Activated CD4-positive, alpha-beta T cell treated with anti-CD3 and anti-CD28 coated beads, Interleukin-2, amount 10 ng/mL, durations not matched to agents 7 days and 5 days (primary cell): ENCODE results near the gene CLBA1. TPM values are rescaled to one million over a fixed set of nuclear protein-coding genes. Genes with fewer than 3 reads are reported as not detected.
"Not testable (repeated sequence)": the region's sequence is repeated elsewhere in the genome, so short reads cannot be mapped to it uniquely, and the experiment has no call there.

Source experiments
- CTCF ChIA-PET: fragments of 350-600 bp; sonication (Branson Sonifier 250); formaldehyde crosslinking; loops from one replicate; lab custom pipeline; 2021; ENCODE audit warnings: antibody characterized with exemption; lab: Charles Lee
- POLR2A ChIA-PET: fragments of 350-600 bp; sonication (Branson Sonifier 250); formaldehyde crosslinking; loops from one replicate; lab custom pipeline; 2021; ENCODE audit warnings: antibody characterized with exemption; lab: Charles Lee
- DNase-seq: peaks from one replicate; pipeline ENCODE4 v3.0.0-alpha.2; 2020
- H3K27ac Mint-ChIP-seq: one replicate; pipeline ENCODE4 v1.8.0; 2021; ENCODE audit warnings: mild to moderate bottlenecking, moderate library complexity, mixed read lengths
- H3K27me3 Mint-ChIP-seq: one replicate; pipeline ENCODE4 v1.8.0; 2021; ENCODE audit warnings: mixed read lengths
- H3K36me3 Mint-ChIP-seq: one replicate; pipeline ENCODE4 v1.8.0; 2021; ENCODE audit warnings: low read depth, mixed read lengths
- H3K4me1 Mint-ChIP-seq: one replicate; pipeline ENCODE4 v1.8.0; 2021; ENCODE audit warnings: mixed read lengths
- H3K4me3 Mint-ChIP-seq: one replicate; pipeline ENCODE4 v1.8.0; 2021; ENCODE audit warnings: mild to moderate bottlenecking, moderate library complexity, mixed read lengths
- H3K9me3 Mint-ChIP-seq: one replicate; pipeline ENCODE4 v1.8.0; 2021; ENCODE audit warnings: mixed read lengths
- total RNA-seq, 2 experiments: library from RNA; stranded (reverse); gene quantifications; one replicate each; pipeline ENCODE4 v1.2.3, GENCODE V29; 2021

The CLBA1 gene
- total RNA-seq, 2 experiments from 2014 or later = 0.60 to 0.77 TPM

DNA sequence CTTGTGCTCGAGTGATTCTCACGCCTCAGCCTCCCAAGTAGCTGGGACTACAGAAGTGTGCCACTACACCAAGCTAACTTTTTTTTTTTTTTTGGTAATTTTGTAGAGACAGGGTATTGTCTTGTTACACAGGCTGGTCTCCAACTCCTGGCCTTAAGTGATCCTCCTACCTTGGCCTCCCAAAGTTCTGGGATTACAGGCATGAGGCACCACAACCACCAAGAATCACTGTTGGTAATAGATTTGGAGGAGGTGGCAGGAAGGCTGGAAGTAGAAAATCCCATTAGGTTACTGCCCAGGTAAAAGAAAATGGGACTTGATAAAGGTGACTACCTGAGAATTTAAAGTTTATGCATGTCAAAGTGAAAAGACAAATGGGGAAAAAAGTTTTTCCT, 36.7 kb downstream of the CLBA1 start:
- ChIA-PET POLR2A (no interaction called here), CTCF (no interaction called here)
- H3K27me3 Mint-ChIP-seq = no peaks in the 10 kb centered on the region
- DNase-seq = no peak
- no peaks in the 10 kb centered on the region for H3K9me3 Mint-ChIP-seq
- peaks cover 25% of the 10 kb centered on the region for H3K36me3 Mint-ChIP-seq
- peak overlapping the region; percentile 84 for H3K4me3 Mint-ChIP-seq
- peaks cover 66% of the 10 kb centered on the region for H3K4me1 Mint-ChIP-seq
- H3K27ac Mint-ChIP-seq = peak overlapping the region; percentile 91

DNA sequence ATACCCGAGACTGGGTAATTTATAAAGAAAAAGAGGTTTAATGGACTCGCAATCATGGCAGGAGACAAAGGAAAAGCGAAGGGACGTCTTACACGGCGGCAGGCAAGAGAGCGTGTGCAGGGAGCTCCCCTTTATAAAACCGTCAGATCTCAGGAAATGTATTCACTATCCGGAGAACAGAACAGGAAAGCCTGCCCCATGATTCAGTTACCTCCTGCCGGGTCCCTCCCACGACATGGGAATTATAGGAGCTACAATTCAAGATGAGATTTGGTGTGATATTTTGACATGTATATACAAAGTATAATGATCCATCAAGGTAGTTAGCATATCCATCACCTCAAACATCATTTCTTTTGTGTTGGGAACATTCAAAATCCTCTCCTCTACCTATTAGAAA, 37.6 kb downstream of the CLBA1 start:
- Mint-ChIP-seq H3K27ac (no peak overlapping the region), H3K36me3 (peaks cover 21% of the 10 kb centered on the region), H3K4me3 (no peak overlapping the region), H3K27me3 (no peaks in the 10 kb centered on the region), H3K9me3 (no peaks in the 10 kb centered on the region), H3K4me1 (peaks cover 62% of the 10 kb centered on the region)
- CTCF ChIA-PET = interaction anchor here (0.6 to 1.1 kb wide), 2 partner anchors 23 to 339 kb away, joined by 3 to 4 read pairs; no protein-coding TSS in a partner anchor
- no peak for DNase-seq
- POLR2A ChIA-PET = no interaction called here

DNA sequence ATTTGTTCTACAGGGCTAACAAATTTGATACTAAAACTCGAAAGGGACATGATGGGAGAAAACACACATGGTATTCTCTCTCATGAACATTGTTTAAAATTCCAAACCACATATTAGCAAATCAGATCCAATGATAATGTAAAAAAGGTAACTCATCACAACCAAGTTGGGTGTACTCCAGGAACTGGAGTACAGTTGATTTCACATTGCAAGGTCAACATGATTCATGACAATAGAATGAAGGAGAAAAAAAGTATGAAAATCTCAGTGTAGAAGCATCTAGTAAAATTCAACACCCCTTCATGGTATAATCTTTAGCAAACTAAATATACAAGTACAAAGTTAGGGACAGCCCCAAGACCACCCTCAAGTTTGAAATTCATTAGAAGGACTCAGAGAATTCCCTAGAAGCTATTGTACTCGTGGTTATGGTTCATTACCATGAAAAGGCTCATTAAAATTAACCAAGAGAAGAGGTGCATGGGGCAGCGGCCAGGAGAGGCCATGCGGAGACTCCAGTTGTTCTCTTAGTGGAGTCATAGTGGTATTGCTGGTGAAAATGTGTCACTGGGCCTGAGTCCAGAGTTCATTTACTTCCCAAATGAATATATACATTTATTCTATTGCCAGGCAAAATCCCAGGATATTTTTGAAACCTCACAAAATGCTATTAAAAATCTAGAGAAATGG, 38.3 kb downstream of the CLBA1 start:
- no peaks in the 10 kb centered on the region for H3K27me3 Mint-ChIP-seq
- ChIA-PET POLR2A (no interaction called here), CTCF (interaction anchor here (1.1 kb wide), 1 partner anchor 22 kb away, joined by 3 read pairs; no protein-coding TSS in a partner anchor)
- H3K4me1 Mint-ChIP-seq = peaks cover 55% of the 10 kb centered on the region
- no peak for DNase-seq
- peaks cover 15% of the 10 kb centered on the region for H3K36me3 Mint-ChIP-seq
- H3K27ac Mint-ChIP-seq = no peak overlapping the region
- no peaks in the 10 kb centered on the region for H3K9me3 Mint-ChIP-seq
- H3K4me3 Mint-ChIP-seq = no peak overlapping the region

DNA sequence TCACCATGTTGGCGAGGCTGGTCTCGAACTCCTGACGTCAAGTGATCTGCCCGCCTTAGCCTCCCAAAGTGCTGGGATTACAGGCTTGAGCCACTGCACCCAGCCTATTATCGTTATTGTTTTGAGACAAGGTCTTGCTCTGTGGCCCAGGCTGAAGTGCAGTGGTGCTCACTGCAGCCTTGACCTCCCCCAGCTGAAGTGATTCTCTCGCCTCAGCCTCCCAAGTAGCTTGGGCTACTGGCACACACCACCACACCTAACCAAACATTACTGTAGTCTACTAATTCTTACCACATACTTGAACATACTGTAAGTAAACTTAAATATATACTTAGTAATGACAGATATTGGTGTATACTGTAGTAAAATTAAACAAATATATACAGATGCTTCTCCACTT, 39.8 kb downstream of the CLBA1 start:
- H3K4me3 Mint-ChIP-seq = no peak overlapping the region
- no peaks in the 10 kb centered on the region for H3K27me3 Mint-ChIP-seq
- ChIA-PET POLR2A (interaction anchor here (0.5 kb wide), 1 partner anchor 1626 kb away, joined by 8 read pairs; no protein-coding TSS in a partner anchor), CTCF (interaction anchor here (0.9 to 3.4 kb wide), 7 partner anchors 9 to 42 kb away, joined by 3 to 21 read pairs (median 4); partner anchors contain the start of gene GPR132)
- no peak for DNase-seq
- peaks cover 2% of the 10 kb centered on the region for H3K36me3 Mint-ChIP-seq
- H3K4me1 Mint-ChIP-seq = peaks cover 47% of the 10 kb centered on the region
- H3K9me3 Mint-ChIP-seq = no peaks in the 10 kb centered on the region
- peak overlapping the region; percentile 80 for H3K27ac Mint-ChIP-seq

DNA sequence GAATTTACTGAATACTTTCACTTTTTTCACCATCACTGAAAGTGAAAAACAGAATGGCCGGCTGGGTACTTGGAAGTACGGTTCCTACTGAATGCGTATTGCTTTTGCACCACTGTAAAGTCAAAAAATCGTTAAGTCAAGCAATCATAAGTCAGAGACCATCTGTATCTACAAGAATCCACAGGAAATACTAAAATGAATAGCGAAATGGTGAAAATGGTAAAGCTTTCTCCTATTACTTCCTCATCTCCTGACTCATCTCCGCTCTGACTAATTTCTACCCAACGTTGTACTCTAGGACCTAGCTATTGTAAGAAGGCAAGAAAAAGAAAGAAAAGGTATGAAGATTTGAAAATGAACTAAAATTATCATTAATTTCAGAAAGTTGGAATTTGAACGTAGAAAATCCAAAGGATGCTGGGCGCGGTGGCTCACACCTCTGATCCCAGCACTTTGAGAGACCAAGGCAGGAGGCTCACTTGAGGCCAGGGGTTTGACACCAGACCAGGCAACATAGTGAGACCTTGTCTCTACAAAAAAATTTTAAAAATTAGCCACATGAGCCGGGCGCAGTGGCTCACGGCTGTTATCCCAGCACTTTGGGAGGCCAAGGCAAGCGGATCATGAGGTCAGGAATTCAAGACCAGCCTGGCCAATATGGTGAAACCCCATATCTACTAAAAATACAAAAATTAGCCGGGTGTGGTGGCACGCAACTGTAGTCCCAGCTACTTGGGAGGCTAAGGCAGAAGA, 40.6 kb downstream of the CLBA1 start:
- Mint-ChIP-seq H3K36me3 (peaks cover 2% of the 10 kb centered on the region), H3K27me3 (no peaks in the 10 kb centered on the region), H3K4me1 (peaks cover 47% of the 10 kb centered on the region), H3K4me3 (no peak overlapping the region), H3K9me3 (no peaks in the 10 kb centered on the region), H3K27ac (peak overlapping the region; percentile 77)
- no peak for DNase-seq
- POLR2A ChIA-PET = no interaction called here
- CTCF ChIA-PET = interaction anchor here (1.1 to 3.4 kb wide), 5 partner anchors 10 to 42 kb away, joined by 4 to 21 read pairs (median 4); no protein-coding TSS in a partner anchor

DNA sequence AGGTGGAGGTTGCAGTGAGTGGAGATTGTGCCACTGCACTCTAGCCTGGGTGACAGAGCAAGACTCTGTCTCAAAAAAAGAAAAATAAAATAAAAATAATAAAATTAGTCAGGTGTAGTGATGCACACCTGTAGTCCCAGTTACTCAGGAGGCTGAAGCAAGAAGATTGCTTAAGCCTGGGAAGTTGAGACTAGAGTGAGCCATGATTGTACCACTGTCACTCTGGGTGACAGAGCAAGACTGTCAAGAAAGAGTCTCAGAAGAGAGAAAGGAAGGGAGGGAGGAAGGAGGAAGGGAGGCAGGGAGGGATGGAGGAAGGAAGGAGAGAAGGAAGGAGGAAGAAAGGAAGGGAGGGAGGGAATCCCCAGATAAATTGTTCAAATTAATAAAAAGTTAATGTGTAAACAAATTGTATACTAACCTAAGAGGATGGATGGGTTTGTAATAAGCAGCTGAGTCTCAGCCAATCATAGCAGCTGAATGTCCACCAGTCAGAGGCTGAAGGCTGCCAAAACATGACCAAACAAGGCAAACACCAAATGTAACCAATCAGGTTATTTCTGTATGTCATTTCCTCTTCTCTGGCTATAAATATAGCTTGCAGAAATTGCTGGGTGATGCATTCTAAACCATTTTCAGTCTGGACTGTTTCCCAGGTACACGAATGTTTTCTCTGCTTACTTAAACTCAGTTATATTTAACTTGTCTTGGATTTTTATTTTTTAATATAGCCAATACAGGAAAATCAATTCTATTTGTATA, 41.4 kb downstream of the CLBA1 start:
- no peaks in the 10 kb centered on the region for H3K9me3 Mint-ChIP-seq
- no peak for DNase-seq
- no peak overlapping the region for H3K27ac Mint-ChIP-seq
- H3K4me3 Mint-ChIP-seq = no peak overlapping the region
- H3K36me3 Mint-ChIP-seq = peaks cover 2% of the 10 kb centered on the region
- H3K27me3 Mint-ChIP-seq = no peaks in the 10 kb centered on the region
- peaks cover 40% of the 10 kb centered on the region for H3K4me1 Mint-ChIP-seq
- ChIA-PET POLR2A (no interaction called here), CTCF (interaction anchor here (0.9 to 3.4 kb wide), 5 partner anchors 8 to 31 kb away, joined by 3 to 21 read pairs (median 4); no protein-coding TSS in a partner anchor)

DNA sequence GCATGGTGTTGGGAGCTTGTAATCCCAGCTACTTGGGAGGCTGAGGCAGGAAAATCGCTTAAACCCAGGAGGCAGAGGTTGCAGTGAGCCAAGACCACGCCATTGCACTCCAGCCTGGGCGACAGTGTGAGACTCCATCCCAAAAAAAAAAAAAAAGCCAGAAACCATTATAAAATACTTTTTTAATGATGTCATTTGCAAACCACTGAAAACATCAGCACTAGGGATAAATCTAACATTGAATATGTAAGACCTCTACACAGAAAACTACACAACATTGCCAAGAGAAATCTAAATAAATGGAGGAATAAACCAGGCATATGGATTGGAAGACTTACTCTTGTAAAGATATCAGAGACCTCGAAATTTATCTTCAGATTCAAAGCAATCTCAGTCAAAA, 42.1 kb downstream of the CLBA1 start:
- POLR2A ChIA-PET, DNase-seq, H3K4me3 Mint-ChIP-seq, H3K36me3 Mint-ChIP-seq, H3K27ac Mint-ChIP-seq, H3K9me3 Mint-ChIP-seq, H3K27me3 Mint-ChIP-seq: not testable (repeated sequence)
- H3K4me1 Mint-ChIP-seq = peaks cover 35% of the 10 kb centered on the region
- CTCF ChIA-PET = interaction anchor here (0.9 to 3.4 kb wide), 3 partner anchors 9 to 25 kb away, joined by 3 to 21 read pairs (median 3); no protein-coding TSS in a partner anchor

DNA sequence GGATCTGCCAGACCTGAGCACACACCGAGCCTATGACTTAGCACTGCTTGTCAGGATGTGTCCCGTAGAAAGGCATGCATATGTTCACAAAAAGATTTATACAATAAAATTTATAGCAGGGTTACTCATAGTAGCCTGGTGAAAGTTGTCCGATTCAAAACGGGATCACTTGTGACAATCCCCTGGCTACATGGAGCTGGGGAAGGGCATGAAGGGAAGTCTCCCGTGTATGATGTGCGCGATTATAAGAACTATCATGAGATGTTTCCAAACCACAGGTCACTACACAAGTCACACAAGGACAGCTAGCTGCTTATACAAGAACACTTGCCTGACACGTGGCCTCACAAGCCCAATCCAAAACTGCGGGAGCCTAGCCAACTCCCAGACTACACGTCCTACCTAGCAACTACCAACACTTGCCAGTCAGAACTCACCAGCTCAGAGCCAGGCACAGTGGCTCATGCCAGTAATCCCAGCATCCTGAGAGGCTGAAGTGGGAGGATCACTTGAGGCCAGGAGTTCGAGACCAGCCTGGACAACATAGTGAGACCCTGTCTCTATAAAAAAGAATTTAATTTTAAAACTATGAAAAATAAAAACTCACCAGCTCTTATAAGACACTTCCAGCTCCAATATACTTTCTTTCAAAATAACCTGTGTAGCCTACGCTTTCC, 42.8 kb downstream of the CLBA1 start:
- Mint-ChIP-seq H3K36me3 (peaks cover 2% of the 10 kb centered on the region), H3K4me3 (no peak overlapping the region), H3K27ac (no peak overlapping the region), H3K4me1 (peaks cover 31% of the 10 kb centered on the region), H3K27me3 (no peaks in the 10 kb centered on the region), H3K9me3 (no peaks in the 10 kb centered on the region)
- ChIA-PET POLR2A (no interaction called here), CTCF (interaction anchor here (1.1 to 1.4 kb wide), 4 partner anchors 10 to 92 kb away, joined by 3 read pairs; no protein-coding TSS in a partner anchor)
- DNase-seq = no peak

DNA sequence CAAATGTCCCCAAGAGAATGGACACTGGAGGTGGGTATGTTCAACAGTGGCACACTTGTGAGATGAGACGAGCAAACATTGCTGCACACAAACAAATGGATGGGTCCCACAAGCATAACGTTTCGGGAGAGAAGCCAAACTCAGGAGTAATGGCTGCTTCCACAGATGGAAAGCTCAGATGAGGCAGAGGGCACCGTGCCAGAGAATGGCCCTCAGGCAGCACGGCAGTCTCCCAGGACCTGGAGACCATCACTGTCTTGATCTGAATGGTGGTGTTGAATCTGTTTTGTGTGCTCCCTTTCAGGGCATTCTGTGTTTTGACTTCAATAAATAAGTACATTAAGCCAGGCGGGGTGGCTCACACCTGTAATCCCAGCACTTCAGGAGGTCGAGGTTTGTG, 43.8 kb downstream of the CLBA1 start:
- CTCF ChIA-PET = interaction anchor here (1.1 kb wide), 2 partner anchors 40 to 93 kb away, joined by 3 read pairs; no protein-coding TSS in a partner anchor
- Mint-ChIP-seq H3K27me3 (no peaks in the 10 kb centered on the region), H3K4me1 (peaks cover 27% of the 10 kb centered on the region), H3K9me3 (no peaks in the 10 kb centered on the region), H3K27ac (no peak overlapping the region), H3K36me3 (peaks cover 2% of the 10 kb centered on the region), H3K4me3 (no peak overlapping the region)
- POLR2A ChIA-PET = no interaction called here
- DNase-seq = no peak

DNA sequence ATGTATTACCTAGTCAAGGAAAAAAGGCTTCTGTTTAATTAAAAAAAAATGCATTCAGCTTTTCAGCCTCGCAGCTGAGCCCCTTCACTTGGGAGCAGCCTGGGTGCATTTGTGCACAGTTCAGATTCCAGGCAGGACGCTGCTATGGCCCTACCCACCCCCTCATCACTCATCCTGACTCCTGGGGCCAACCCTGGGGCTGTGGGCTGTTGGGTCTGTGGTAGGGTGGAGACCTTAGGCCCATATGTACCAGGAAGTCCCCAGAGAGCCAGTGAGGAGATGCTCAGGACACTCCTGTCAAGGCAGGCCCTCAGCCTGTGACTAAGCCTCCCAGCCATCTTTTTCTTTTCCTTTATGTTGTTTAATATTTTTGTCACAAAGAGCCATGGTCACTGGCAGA, 44.6 kb downstream of the CLBA1 start:
- no peak for DNase-seq
- H3K27me3 Mint-ChIP-seq = no peaks in the 10 kb centered on the region
- H3K27ac Mint-ChIP-seq = no peak overlapping the region
- ChIA-PET CTCF (interaction anchor here (1.1 to 1.2 kb wide), 2 partner anchors 12 to 14 kb away, joined by 3 to 4 read pairs; no protein-coding TSS in a partner anchor), POLR2A (no interaction called here)
- peaks cover 2% of the 10 kb centered on the region for H3K36me3 Mint-ChIP-seq
- H3K9me3 Mint-ChIP-seq = no peaks in the 10 kb centered on the region
- H3K4me1 Mint-ChIP-seq = peaks cover 22% of the 10 kb centered on the region
- H3K4me3 Mint-ChIP-seq = no peak overlapping the region

DNA sequence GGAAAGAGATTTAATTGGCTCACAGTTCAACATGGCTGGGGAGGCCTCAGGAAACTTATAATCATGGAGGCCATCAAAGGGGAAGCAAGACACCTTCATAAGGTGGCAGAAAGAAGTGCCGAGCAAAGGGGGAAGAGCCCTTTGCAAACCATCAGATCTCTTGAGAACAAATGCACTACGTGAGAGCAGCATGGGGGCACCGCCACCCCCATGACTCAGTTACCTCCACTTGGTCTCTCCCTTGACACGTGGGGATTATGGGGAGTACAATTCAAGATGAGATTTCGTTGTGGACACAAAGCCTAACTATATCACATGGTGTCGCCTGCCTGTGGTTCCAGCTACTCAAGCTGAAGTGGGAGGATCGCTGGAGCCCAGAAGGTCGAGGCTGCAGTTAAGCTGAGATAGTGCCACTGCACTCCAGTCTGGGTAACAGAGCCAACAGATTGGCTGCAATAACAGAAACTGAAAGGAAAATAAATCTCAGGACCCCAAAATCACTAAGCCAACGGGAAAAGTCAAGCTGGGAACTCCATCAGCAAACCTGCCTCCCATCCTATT, 45.3 kb downstream of the CLBA1 start:
- no peaks in the 10 kb centered on the region for H3K9me3 Mint-ChIP-seq
- H3K27ac Mint-ChIP-seq = no peak overlapping the region
- no peak overlapping the region for H3K4me3 Mint-ChIP-seq
- no peaks in the 10 kb centered on the region for H3K27me3 Mint-ChIP-seq
- H3K36me3 Mint-ChIP-seq = peaks cover 2% of the 10 kb centered on the region
- no peak for DNase-seq
- POLR2A ChIA-PET = no interaction called here
- CTCF ChIA-PET = interaction anchor here (0.9 to 1.2 kb wide), 3 partner anchors 11 to 15 kb away, joined by 3 to 4 read pairs (median 4); no protein-coding TSS in a partner anchor
- H3K4me1 Mint-ChIP-seq = peaks cover 16% of the 10 kb centered on the region
